DMS53 (cell line): ENCODE data around the gene SCUBE2.

Experiments
- DNase-seq: peaks from one replicate; lab custom pipeline; 2025; lab: John Stamatoyannopoulos, UW

Gene SCUBE2

GRCh38 chr11:9091044-9091922, at the start of gene SCUBE2:
TSS of gene SCUBE2 (minus strand) at chr11:9091599. CDS start at chr11:9091528, 71 bp downstream.
- DNase-seq, result peak; percentile 60

- no peak for DNase-seq
These were observed 49.8 kb upstream of the SCUBE2 start for GRCh38 chr11:9141186-9141585.

- DNase-seq, result peak; percentile 77
These were observed 48.4 kb upstream of the SCUBE2 start for GRCh38 chr11:9139628-9140357.

GRCh38 chr11:9138612-9139579, 47.5 kb upstream of the SCUBE2 start:
- peak; percentile 98 for DNase-seq

GRCh38 chr11:9138133-9138453, 46.7 kb upstream of the SCUBE2 start:
- peak; percentile 91 for DNase-seq

GRCh38 chr11:9137293-9138132, 46.1 kb upstream of the SCUBE2 start:
- peak; percentile 95 for DNase-seq

- DNase-seq, result no peak
These were observed 45.3 kb upstream of the SCUBE2 start for GRCh38 chr11:9136741-9137140.

- DNase-seq, result no peak
These were observed 42.6 kb upstream of the SCUBE2 start for GRCh38 chr11:9133956-9134355.

- DNase-seq, result peak; percentile 27
These were observed 40.9 kb upstream of the SCUBE2 start for GRCh38 chr11:9132203-9132878.

- no peak for DNase-seq
These were observed 38.9 kb upstream of the SCUBE2 start for GRCh38 chr11:9130297-9130696.

GRCh38 chr11:9126636-9127035, 35.2 kb upstream of the SCUBE2 start:
- DNase-seq, result peak; percentile 33

- DNase-seq, result no peak
These were observed 33.9 kb upstream of the SCUBE2 start for GRCh38 chr11:9125185-9125886.

GRCh38 chr11:9123595-9124304, 32.4 kb upstream of the SCUBE2 start:
- no peak for DNase-seq

- DNase-seq, result no peak
These were observed 30.0 kb upstream of the SCUBE2 start for GRCh38 chr11:9121469-9121796.

- peak; percentile 65 for DNase-seq
These were observed 29.5 kb upstream of the SCUBE2 start for GRCh38 chr11:9120664-9121468.

GRCh38 chr11:9118277-9118676, 26.9 kb upstream of the SCUBE2 start:
- DNase-seq, result no peak

- no peak for DNase-seq
These were observed 20.7 kb upstream of the SCUBE2 start for GRCh38 chr11:9112075-9112474.

GRCh38 chr11:9109858-9110731, 18.7 kb upstream of the SCUBE2 start:
- no peak for DNase-seq
